Astrocyte of the cerebellum (primary cell): ENCODE measurements around the gene RELN.

Source experiments
- DNase-seq: peaks from one replicate; pipeline ENCODE4 v3.0.0-alpha.2; 2011; ENCODE audit warnings: low read depth
- H3K4me3 ChIP-seq: 2 replicates; pipeline ENCODE4 v1.5.1; 2011; ENCODE audit warnings: mild to moderate bottlenecking, low read depth, low read length, moderate library complexity
- CTCF ChIP-seq: IDR thresholded peaks from 2 replicates; pipeline ENCODE4 v1.5.1; 2012; ENCODE audit warnings: low read length, low read depth, moderate library complexity, mild to moderate bottlenecking; ENCODE audit errors: missing control alignments
- in situ Hi-C: cut with HindIII; loops from 2 replicates; pipeline ENCODE4 v1.10.0; 2017; ENCODE audit warnings: low sequenced_read_pairs

RELN gene

GRCh38 chr7:103967401-103967800, 22.1 kb downstream of the RELN start:
- H3K4me3 ChIP-seq, result no peak overlapping the region
- no peak for TF ChIP-seq CTCF
- in situ Hi-C loops, result no loop called here
- DNase-seq, result no peak

- no peak for TF ChIP-seq CTCF
- in situ Hi-C loops, result no loop called here
- no peak overlapping the region for H3K4me3 ChIP-seq
- DNase-seq, result no peak
Measured at GRCh38 chr7:103966593-103967277, 22.7 kb downstream of the RELN start.

- no peak for TF ChIP-seq CTCF
- in situ Hi-C loops, result no loop called here
- no peak overlapping the region for H3K4me3 ChIP-seq
- DNase-seq, result no peak
Measured at GRCh38 chr7:103964269-103964668, 25.2 kb downstream of the RELN start.

- DNase-seq, result no peak
Measured at GRCh38 chr7:103962070-103962469, 27.4 kb downstream of the RELN start.

GRCh38 chr7:103958284-103958818, 31.1 kb downstream of the RELN start:
- H3K4me3 ChIP-seq, result no peak overlapping the region
- DNase-seq, result no peak
- in situ Hi-C loops, result no loop called here
- no peak for TF ChIP-seq CTCF

More at GRCh38 chr7:103962070-103962469, 27.4 kb downstream of the RELN start:
- H3K4me3 ChIP-seq, result no peak overlapping the region
- in situ Hi-C loops, result no loop called here
- TF ChIP-seq CTCF, result no peak

GRCh38 chr7:103955985-103956384, 33.5 kb downstream of the RELN start:
- no peak for DNase-seq
- in situ Hi-C loops, result no loop called here
- TF ChIP-seq CTCF, result no peak
- no peak overlapping the region for H3K4me3 ChIP-seq
